Retina (tissue), 1 donor: ENCODE measurements around the gene SFI1.
"Not testable (repeated sequence)": the region's sequence is repeated elsewhere in the genome, so short reads cannot be mapped to it uniquely, and the experiment has no call there.

Experiments
- DNase-seq: peaks from one replicate; pipeline ENCODE4 v3.0.0-alpha.2; 2016

SFI1 gene

DNA sequence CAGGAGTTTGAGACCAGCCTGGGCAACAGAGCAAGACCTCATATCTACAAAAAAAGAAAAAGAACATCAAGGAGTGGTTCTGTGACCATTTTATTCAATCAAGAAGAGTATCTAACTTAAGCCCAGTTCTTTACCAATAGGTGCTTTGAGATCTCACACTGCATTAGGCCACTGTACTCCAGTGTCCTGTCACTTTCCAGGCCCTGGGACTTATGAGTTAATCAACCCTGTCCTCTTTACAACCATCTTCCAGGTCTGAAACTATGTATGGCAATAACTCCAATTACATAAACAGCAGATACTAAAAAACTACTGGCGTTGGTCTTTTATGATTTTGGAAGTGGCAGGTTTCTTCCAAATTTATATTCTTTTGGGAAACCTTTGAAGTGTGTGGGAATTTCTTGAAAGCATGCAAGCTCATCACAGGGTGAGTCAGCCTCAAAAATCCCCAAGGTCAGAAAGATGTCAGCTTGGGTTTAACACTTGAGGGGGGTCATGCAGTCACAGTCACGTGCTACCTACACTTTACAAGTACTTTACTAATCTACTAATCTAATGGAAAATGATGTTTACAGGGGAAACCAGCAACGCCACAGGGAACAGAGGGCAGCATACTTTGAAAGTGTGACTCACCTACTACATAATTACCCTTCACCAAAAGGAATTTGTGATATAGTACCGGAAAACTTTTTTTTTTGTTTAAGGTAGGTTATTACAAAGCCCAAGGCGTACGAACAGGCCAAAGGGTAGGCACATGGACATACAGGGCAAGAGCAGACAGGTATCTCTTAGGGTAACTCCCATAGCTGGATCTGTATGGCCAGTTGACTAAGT, 150.1 kb downstream of the SFI1 start:
- no peak for DNase-seq

DNA sequence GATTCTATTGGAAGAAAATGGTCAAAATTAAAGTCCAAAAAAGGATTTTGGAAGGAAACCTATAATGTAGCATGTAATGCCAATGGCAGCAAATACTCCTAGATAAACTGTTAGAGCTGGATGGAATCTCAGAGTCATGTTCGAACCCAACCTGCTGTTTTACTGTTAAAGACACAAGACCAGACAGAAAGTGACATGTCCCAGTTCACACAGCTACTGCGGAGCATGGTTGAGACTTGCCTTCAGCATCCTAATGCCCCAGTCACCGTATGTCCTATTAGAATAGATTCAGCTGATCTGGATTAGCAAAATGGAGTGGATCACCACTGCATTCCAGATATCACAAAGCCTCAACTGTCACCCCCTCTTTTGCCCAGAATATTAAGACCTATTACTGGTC, 150.7 kb downstream of the SFI1 start:
- DNase-seq: no peak

DNA sequence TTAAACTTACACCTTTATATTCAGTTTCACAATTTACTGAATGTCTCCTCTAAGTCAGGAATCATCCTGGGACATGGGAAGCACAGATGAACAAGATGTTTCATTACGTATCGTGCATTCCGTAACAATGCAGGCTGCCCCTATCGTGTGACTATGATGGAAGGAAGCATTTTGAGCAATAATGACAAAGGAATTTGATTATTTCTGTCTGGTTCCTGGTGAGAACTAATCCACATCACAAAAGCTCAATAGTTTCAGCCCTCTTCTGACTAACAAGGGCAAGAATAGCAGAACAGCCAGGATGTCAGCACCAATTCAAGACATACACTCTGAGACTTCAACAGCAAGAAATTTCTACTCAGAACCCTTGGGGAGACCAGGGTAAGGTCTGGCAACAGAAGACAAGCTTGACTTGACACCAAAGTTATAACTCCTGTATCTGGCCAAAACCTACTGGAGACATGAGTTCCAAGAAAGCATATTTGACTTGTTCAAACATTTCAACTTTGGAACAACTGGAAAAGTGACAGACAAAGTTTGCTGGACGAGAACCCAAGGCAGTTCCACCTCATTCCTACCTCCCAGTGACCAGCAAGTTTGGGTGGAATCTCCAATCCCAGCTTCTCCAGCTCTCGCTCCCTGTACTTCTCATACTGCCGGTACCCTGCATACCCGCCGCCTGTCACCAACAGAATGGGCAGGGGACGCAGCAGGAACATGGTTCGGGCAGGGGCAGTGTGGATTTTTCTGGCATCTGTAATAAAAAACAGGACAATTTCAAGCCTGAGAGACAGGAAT, 151.4 kb downstream of the SFI1 start:
- DNase-seq: no peak

GRCh38 chr22:31650391-31650790, 154.1 kb downstream of the SFI1 start:
- no peak for DNase-seq

DNA sequence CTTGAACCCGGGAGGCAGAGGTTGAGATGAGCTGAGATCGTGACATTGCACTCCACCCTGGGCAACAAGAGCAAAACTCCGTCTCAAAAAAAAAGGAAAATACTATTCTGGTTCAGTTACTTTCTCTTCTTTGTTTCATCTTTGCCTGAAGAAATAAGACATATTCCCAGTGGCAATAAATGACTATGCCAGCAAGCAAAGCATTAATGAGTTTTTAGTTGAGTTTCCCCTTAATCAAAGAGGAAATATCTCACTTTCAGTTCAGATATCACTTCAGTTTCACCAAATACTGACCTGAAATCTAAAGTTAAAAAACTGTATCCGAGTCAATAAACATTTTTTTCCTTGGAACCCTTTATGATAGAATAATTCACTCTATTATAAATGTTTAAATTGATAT, 155.3 kb downstream of the SFI1 start:
- DNase-seq: no peak

- no peak for DNase-seq
Observed at GRCh38 chr22:31652088-31652487, 155.8 kb downstream of the SFI1 start.

- DNase-seq: no peak
Observed at GRCh38 chr22:31652911-31653684, 156.8 kb downstream of the SFI1 start.

GRCh38 chr22:31653944-31654343, 157.6 kb downstream of the SFI1 start:
- no peak for DNase-seq

DNA sequence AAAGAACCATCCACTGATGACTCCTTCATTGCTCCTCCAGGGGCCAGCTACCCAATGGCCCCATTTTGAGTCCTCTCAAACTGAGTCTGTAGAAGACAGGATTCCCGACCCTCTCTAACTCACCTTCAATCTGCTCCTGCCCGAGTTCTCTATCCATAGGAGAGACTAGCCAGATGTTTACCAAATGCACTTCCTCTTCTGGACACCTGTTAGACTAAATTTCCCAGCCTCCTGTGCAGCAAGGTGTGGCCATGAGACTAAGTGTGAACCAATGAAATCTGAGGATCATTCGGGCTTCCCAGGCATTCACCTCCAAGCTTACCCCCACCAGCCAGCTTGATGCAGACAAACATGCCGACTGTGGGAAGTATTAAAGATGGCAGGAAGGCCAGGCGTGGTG, 158.1 kb downstream of the SFI1 start:
- no peak for DNase-seq

DNA sequence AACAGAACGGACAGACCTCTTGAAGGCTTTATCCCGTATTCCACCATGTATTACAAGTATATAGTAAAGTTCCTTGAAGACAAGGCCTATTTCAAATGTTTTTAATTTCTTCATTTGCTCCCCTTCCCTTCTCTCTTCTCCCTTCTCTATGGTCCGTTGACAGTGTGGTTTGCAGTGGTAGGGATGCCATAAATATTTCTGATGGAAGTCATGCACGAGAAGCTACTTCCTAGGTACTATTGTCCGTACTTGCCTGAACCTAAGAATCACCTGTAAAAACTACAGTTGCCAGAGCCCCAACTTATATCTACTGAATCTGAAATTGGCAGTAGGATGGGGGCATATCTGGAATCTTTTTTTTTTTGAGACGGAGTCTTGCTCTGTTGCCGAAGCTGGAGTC, 162.9 kb downstream of the SFI1 start:
- no peak for DNase-seq

- DNase-seq: not testable (repeated sequence)
Observed at GRCh38 chr22:31660860-31661341, 164.6 kb downstream of the SFI1 start.

DNA sequence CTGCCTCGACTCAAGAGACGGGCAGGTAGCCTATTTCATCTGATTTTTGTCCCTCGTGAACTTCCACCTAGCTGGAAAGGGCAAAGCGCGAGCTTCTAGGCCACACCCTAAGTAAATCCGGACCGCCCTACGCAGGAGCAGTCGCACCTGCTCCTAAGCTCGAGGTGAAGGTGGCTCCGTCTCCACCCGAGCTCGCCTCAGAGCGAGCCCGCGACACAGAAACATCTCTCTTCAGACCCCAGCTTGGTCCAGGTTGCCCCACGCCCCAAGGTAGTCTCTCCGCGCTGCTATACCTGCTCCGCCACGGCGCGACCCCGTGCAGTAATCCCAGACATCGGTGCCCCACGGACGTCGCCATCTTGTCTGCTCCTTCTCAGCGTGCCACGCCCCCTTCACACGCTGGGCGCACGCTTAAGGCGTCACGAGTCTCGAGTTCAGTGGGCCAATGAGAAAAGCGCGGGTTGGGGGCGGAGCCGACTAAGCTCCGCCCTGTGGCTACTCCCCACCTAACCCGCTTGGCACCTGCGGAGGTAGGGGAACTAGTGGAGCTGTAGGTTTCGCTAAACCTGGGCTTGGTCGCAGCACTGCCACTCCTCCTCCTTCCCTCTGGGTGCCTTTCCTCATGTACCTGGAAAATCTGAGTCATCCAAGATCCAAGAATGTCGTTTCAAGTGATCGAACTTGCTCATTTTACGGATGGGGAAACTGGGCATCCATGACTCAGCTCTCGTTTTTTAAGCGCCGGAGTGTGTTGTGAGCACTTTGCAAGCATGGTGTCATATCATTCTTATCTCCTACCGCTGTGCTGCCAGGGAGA, 165.7 kb downstream of the SFI1 start, which contains the start of gene PISD:
Gene PISD (minus strand): TSS at position 365 of the 817 bp plus-strand sequence. CDS start 7 bp downstream, at position 358.
- peak; percentile 97 for DNase-seq

DNA sequence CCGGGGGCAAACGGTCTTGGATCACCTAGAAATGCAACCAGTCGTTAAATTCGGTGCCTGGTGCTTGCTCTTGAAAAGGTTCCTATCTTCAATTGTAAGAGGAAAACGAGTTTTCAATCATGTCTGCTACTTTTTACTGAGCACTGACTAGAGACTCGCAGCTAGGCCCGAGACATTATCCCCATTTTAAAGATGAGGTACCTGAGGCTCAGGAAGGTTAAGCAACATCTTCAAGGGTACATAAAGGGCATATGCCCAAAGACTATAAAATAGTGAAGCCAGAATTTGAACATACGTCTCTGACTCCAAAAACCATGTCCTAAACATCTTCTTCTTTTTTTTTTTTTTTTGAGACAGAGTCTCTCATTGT, 166.3 kb downstream of the SFI1 start:
- no peak for DNase-seq
